Thymus (tissue), 11 donors: Measurements from ENCODE around the gene ELMO1. TPM values are rescaled to one million over a fixed set of nuclear protein-coding genes. Genes with fewer than 3 reads are reported as not detected.
A peak's percentile ranks its signal among the peaks of the same experiment; 100 is the strongest.

Experiments
- DNase-seq, 9 donors: peaks; one replicate each; pipeline ENCODE4 v3.0.0-alpha.2; 2013; ENCODE audit warnings: low spot score in 9 of 9, low read depth in 6 of 9, missing footprints in 1 of 9
- H3K27ac ChIP-seq, 2 donors: one replicate each; pipeline ENCODE4 v1.5.1; 2013; ENCODE audit warnings: control low read depth in 1 of 2, low read depth in 1 of 2, low read length in 1 of 2, mild to moderate bottlenecking in 1 of 2, moderate library complexity in 1 of 2
- H3K27me3 ChIP-seq, 2 donors: one replicate each; pipeline ENCODE4 v1.5.1; 2013; ENCODE audit warnings: low read length in 1 of 2; ENCODE audit not compliant: control insufficient read depth in 2 of 2, insufficient read depth in 1 of 2
- H3K36me3 ChIP-seq, 2 donors: one replicate each; pipeline ENCODE4 v1.5.1; 2013; ENCODE audit warnings: low read length in 1 of 2, mild to moderate bottlenecking in 1 of 2, moderate library complexity in 1 of 2; ENCODE audit not compliant: control insufficient read depth in 2 of 2, insufficient read depth in 2 of 2
- H3K4me1 ChIP-seq, 2 donors: one replicate each; pipeline ENCODE4 v1.5.1; 2013; ENCODE audit warnings: low read length in 2 of 2; ENCODE audit not compliant: control insufficient read depth in 2 of 2, insufficient read depth in 2 of 2
- H3K4me3 ChIP-seq, 2 donors: one replicate each; pipeline ENCODE4 v1.5.1; 2013; ENCODE audit warnings: low read length in 2 of 2, control low read depth in 1 of 2, mild to moderate bottlenecking in 1 of 2
- H3K9me3 ChIP-seq, 2 donors: one replicate each; pipeline ENCODE4 v1.5.1; 2013; ENCODE audit warnings: low read length in 1 of 2, mild to moderate bottlenecking in 1 of 2; ENCODE audit not compliant: control insufficient read depth in 2 of 2, insufficient read depth in 1 of 2
- WGBS: extraction: QIAGEN DNeasy Blood & Tissue Kit; methylation state at CpG from one replicate; pipeline ENCODE4 v1.1.7; 2013; 5-methylcytosine and 5-hydroxymethylcytosine counted together
- polyA plus RNA-seq: library from polyadenylated mRNA; stranded (reverse); fragments of 200-250 nt; gene quantifications from one replicate; pipeline ENCODE4 v1.2.3, GENCODE V29; 2013
- total RNA-seq: library from RNA; stranded (reverse); fragments of 120-200 nt; gene quantifications from one replicate; pipeline ENCODE4 v1.2.4, GENCODE V29; 2013
- donor health status: healthy.

The ELMO1 gene
- total and polyA plus RNA-seq, 2 donors, result 18.7 to 22.5 TPM

DNA sequence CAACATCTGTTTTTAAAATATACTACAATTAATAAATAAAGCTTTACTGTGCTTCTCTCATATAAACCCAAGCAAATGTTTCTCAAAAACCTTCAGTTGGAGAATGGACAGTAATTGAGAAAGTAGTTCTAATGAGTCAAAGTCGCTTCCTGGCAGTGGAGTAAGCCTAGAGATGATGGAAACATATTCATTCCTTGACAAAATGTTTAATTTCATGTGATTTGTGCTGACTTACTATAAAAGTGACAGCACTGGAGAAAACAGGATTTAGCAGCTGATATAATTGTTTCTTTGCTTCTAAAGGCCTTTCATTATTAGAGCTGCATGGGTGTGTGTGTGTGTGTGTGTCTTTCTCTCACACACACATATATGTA is 9.0 kb downstream of the ELMO1 start:
- no peaks in the 10 kb centered on the region for H3K27me3 ChIP-seq
- no peaks in the 10 kb centered on the region for H3K36me3 ChIP-seq
- peaks cover 0 to 17% of the 10 kb centered on the region in 2 donors for H3K4me1 ChIP-seq
- H3K9me3 ChIP-seq, result no peaks in the 10 kb centered on the region
- H3K4me3 ChIP-seq, result no peak overlapping the region
- no peak overlapping the region for H3K27ac ChIP-seq
- WGBS, result 96% methylated on average over 1 of the region's 1 CpG
- no peak for DNase-seq

DNA sequence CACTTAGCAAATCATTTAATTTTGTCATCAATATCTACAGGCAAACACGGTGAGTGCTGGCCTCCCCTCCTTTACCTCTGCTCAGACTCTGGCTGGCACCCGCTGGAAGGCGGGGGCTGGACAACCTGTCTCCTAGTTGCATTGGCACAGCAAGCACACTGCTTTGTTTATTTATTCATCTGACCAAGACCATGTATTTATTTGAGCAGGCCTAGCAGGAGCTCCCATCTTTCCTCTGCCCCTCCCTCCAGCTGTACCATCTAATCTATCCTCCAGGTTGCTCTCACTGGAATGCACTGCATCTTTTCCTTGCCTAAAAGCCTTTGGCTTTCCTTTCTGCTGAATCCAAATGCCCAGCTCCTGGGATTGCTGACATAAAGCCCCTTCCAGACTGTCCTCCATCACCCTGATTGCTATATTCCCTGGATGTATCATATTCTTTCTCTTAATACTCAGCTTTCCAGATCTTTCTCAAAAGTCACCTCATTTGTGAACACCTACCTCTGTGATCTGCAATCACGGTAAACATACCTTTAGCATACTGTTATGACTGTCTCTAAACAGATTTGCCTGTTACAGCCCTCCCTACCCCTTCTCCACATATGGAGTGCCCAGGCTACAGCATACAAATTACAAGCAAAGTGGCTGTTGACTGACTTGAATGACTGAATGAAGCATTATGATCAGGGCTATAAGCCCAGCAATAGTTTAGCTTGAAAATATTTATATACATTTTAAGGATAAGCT is 9.6 kb downstream of the ELMO1 start:
- Histone ChIP-seq H3K27ac (no peak overlapping the region), H3K4me1 (peaks cover 0 to 20% of the 10 kb centered on the region in 2 donors)
- WGBS, result 97% methylated on average over 4 of the region's 4 CpGs

DNA sequence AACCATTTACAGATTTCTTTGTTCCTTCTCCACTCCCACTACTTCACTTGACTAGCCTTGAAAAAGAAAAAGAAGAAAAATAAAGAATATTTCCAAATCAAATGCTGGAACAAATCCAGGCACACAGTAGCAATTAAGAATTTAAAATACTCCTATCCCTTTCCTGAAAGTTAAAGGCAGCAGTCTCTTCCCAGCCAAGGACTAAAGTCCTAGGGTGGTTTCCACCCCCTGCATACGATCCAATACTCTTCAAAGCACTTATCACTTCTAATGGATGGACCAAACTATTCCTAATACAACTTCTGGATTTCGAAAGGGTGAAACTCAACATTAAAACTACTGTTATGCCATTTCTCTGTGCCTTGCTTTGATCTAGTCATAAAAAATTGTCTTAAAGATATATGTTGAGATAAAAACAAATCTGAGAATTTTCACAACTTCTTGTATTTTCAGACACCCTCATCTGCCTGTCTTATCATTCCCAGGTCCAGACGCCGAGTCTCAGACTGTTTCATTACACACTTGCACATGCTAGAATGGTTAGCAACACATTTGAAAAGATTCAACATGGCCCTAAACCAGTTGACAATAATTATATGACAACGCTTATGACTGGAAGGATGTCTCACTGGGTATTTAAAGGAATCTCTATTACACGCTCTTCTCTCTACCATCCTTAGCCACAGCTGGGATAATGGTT is 13.4 kb downstream of the ELMO1 start:
- H3K9me3 ChIP-seq, result no peaks in the 10 kb centered on the region
- H3K27ac ChIP-seq, result no peak overlapping the region
- 98% methylated on average over 6 of the region's 6 CpGs for WGBS
- no peaks in the 10 kb centered on the region for H3K27me3 ChIP-seq
- H3K4me1 ChIP-seq, result peaks cover 7 to 19% of the 10 kb centered on the region in 2 donors
- DNase-seq, result no peak
- no peak overlapping the region for H3K4me3 ChIP-seq
- H3K36me3 ChIP-seq, result no peaks in the 10 kb centered on the region

More for the DNA sequence above, 9.6 kb downstream of the ELMO1 start:
- Histone ChIP-seq H3K36me3 (no peaks in the 10 kb centered on the region), H3K9me3 (no peaks in the 10 kb centered on the region), H3K4me3 (no peak overlapping the region), H3K27me3 (no peaks in the 10 kb centered on the region)
- no peak for DNase-seq

DNA sequence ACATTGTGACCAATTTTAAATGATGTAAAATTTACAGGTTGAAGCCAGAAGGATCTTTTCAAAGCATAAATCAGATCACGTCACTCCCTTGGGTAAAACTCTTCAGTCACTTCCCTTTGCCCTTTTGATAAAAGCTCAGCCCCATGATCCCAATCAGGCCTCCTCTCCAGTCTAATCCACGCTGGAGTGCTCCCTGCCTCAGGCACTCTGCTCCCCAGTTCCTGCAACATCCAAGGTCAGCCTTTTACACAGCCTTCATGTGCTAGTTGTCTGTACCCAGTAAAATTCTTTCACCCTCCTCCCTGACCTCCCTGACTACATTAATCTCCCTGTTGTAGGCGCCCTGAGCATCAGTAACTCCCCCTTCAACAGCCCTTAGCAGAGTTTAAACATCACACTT is 14.1 kb downstream of the ELMO1 start:
- Histone ChIP-seq H3K4me3 (no peak overlapping the region), H3K27ac (no peak overlapping the region), H3K27me3 (no peaks in the 10 kb centered on the region), H3K4me1 (peaks cover 7 to 19% of the 10 kb centered on the region in 2 donors), H3K36me3 (no peaks in the 10 kb centered on the region), H3K9me3 (no peaks in the 10 kb centered on the region)
- 95% methylated on average over 3 of the region's 3 CpGs for WGBS
- DNase-seq, result no peak

DNA sequence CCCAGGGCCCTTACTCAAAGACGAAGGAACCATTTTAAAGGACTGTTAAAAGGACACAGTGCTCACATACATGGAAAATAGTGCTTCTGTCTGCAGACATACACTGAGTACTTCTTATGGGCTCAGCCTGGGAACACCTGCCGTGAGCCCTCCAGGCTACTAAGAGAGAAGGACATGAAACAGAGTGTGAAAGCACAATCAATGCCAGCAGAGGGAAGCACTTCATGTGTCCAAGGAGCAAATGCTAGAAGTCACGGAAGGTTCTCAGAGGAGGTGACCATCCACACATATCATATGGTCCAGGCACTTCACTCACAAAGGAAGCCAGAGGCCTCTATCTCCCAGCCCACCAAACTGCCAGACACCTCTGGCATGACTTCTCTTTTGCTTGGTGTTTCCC is 15.5 kb downstream of the ELMO1 start:
- Histone ChIP-seq H3K27ac (no peak overlapping the region), H3K4me3 (no peak overlapping the region), H3K9me3 (no peaks in the 10 kb centered on the region), H3K36me3 (peaks cover 0 to 6% of the 10 kb centered on the region in 2 donors), H3K4me1 (peaks cover 7 to 19% of the 10 kb centered on the region in 2 donors), H3K27me3 (no peaks in the 10 kb centered on the region)
- peak in 1 of 9 donors; percentile 43 for DNase-seq
- WGBS, result 52% methylated on average over 3 of the region's 3 CpGs

DNA sequence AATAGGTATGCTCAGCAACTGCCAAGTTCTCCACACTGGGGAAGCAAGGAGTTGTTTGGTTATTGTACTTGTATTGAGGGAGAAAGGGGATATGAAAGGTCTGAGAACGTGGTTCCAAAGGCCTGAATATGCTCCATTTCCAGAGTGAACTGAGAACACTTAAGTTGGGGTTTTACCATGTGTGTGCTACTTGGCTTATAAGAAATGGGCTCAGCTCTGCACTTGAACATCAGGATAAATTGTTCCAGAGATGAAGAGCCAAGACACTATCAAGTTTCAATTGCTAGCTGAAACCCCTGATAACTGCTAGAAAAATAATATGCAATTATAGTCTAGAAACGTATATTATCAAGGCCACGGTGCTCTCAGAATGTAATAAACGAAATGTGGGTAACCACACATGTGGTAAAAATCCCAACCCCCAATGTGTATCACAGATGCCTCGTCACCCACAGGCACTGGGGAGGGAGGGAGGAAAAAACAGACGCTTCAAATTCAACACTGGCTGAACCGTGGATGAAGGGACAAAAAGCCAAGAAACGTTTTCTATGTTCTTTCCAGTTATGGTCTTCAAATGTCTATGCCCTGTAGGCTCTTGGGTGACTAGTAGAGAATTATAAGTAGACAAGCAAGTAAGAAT is 16.3 kb downstream of the ELMO1 start:
- H3K9me3 ChIP-seq, result no peaks in the 10 kb centered on the region
- WGBS, result 3% methylated on average over 8 of the region's 8 CpGs
- no peak overlapping the region for H3K27ac ChIP-seq
- H3K4me1 ChIP-seq, result peaks cover 7 to 19% of the 10 kb centered on the region in 2 donors
- H3K4me3 ChIP-seq, result no peak overlapping the region
- H3K27me3 ChIP-seq, result no peaks in the 10 kb centered on the region
- peak in 1 of 9 donors; percentile 68 for DNase-seq
- H3K36me3 ChIP-seq, result peaks cover 0 to 6% of the 10 kb centered on the region in 2 donors

DNA sequence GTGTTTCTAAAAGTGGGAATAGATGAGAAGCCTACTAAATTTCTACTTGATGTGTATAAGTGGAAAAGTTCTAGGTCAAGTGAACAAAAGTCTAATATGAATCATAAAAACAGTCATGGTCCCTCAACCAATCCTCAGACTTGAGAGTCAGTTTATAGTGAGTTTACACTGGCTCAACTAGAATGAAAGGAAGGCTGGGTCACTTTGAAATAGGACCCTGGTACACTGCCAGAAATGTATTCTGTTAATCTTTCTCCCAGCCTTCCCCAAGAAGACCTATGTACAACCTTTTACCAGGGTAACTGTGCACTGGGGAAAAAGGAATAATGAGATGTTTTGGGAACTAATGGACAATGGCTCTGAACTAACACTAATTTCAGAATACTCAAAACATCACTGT is 17.3 kb downstream of the ELMO1 start:
- Histone ChIP-seq H3K9me3 (no peaks in the 10 kb centered on the region), H3K36me3 (peaks cover 0 to 6% of the 10 kb centered on the region in 2 donors), H3K27me3 (no peaks in the 10 kb centered on the region), H3K4me3 (no peak overlapping the region), H3K4me1 (peaks cover 7 to 19% of the 10 kb centered on the region in 2 donors), H3K27ac (no peak overlapping the region)
- no peak for DNase-seq

DNA sequence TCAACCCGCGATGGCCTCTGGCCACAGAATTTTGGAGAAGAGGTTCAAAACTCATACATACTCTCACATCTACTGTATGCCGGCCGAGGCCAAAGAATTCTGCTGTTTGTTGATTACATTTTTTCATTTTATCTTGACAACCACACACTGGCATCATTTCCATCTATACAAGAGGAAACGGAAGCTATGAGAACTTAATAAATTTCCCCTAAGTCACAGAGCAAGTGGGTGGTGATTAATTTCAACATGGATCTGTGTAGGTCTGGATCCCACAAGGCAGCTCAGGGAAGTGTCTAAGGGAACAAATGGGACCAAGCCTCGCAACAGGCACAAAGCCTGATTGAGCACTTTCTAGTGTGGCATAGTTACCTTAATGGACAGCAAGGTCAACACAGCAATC is 18.0 kb downstream of the ELMO1 start:
- Histone ChIP-seq H3K27me3 (no peaks in the 10 kb centered on the region), H3K27ac (no peak overlapping the region), H3K4me3 (no peak overlapping the region), H3K4me1 (peaks cover 7 to 19% of the 10 kb centered on the region in 2 donors), H3K36me3 (peaks cover 0 to 6% of the 10 kb centered on the region in 2 donors), H3K9me3 (no peaks in the 10 kb centered on the region)
- 92% methylated on average over 6 of the region's 6 CpGs for WGBS
- no peak for DNase-seq

DNA sequence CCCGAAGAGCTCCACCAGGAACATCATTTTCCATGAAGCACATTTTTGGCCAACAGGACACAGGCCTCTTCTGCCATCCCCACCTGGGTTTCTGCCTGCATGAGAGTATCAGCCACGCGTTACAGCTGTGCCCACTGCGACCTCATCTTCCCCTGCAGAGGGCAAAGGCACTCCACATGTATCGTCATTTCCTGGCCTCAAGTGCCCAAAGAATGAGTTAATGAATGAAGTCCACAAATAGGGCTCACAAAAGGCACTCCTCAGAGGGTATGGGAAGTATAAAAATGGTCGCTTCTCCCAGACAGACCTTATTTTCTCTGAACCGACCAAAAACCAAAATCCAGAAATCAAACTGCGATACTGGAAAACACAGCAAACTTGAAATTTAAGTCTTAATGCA is 18.5 kb downstream of the ELMO1 start:
- WGBS, result 86% methylated on average over 8 of the region's 8 CpGs
- Histone ChIP-seq H3K4me3 (no peak overlapping the region), H3K9me3 (no peaks in the 10 kb centered on the region), H3K36me3 (peaks cover 0 to 6% of the 10 kb centered on the region in 2 donors), H3K4me1 (peaks cover 7 to 19% of the 10 kb centered on the region in 2 donors), H3K27ac (no peak overlapping the region), H3K27me3 (no peaks in the 10 kb centered on the region)
- no peak for DNase-seq
